Neural cell (in vitro differentiated cells): Measurements from ENCODE around the gene GRHL1.

Source experiments
- CTCF ChIP-seq: fragments of 450-650 bp; IDR thresholded peaks from 2 replicates; pipeline ENCODE4 v1.5.1; 2014; ENCODE audit warnings: antibody characterized with exemption, mild to moderate bottlenecking, moderate library complexity; ENCODE audit not compliant: poor library complexity, severe bottlenecking
- SMC3 ChIP-seq: fragments of 450-650 bp; conservative IDR thresholded peaks from 2 replicates; pipeline ENCODE4 v1.6.1; 2014; ENCODE audit warnings: antibody characterized with exemption, mild to moderate bottlenecking, moderate library complexity; ENCODE audit not compliant: poor library complexity

GRCh38 chr2:9949992-9950520 lies 1.4 kb upstream of the GRHL1 start:
- TF ChIP-seq CTCF (no peak), SMC3 (no peak)
